Endothelial cell (in vitro differentiated cells): ENCODE results near the gene PTS. TPM values are rescaled to one million over a fixed set of nuclear protein-coding genes. Genes with fewer than 3 reads are reported as not detected.
A peak's percentile ranks its signal among the peaks of the same experiment; 100 is the strongest.

Experiments
- DNase-seq: peaks from one replicate; pipeline ENCODE4 v3.0.0; 2021; ENCODE audit warnings: low spot score
- H3K27ac Mint-ChIP-seq: one replicate; pipeline ENCODE4 v1.8.0; 2021; ENCODE audit warnings: mixed read lengths, inconsistent platforms; ENCODE audit not compliant: unreplicated experiment
- H3K27me3 Mint-ChIP-seq: one replicate; pipeline ENCODE4 v1.8.0; 2021; ENCODE audit warnings: mild to moderate bottlenecking, moderate library complexity, mixed read lengths, inconsistent platforms; ENCODE audit not compliant: unreplicated experiment
- H3K36me3 Mint-ChIP-seq: one replicate; pipeline ENCODE4 v1.8.0; 2021; ENCODE audit warnings: mild to moderate bottlenecking, low read depth, mixed read lengths, inconsistent platforms; ENCODE audit not compliant: unreplicated experiment
- H3K4me1 Mint-ChIP-seq: one replicate; pipeline ENCODE4 v1.8.0; 2021; ENCODE audit warnings: mild to moderate bottlenecking, mixed read lengths, inconsistent platforms; ENCODE audit not compliant: unreplicated experiment
- H3K4me3 Mint-ChIP-seq: one replicate; pipeline ENCODE4 v1.8.0; 2021; ENCODE audit warnings: mild to moderate bottlenecking, mixed read lengths, inconsistent platforms; ENCODE audit not compliant: unreplicated experiment
- H3K9me3 Mint-ChIP-seq: one replicate; pipeline ENCODE4 v1.8.0; 2021; ENCODE audit warnings: mixed read lengths, inconsistent platforms; ENCODE audit not compliant: unreplicated experiment
- total RNA-seq: library from RNA; stranded (reverse); fragmentation: NEBNext Ultra II Directional; extraction: Animal tissue kit (Norgen Biotek cat#: 25700); gene quantifications from one replicate; pipeline ENCODE4 v1.2.1, GENCODE V29; 2021; ENCODE audit not compliant: unreplicated experiment
- TF ChIP-seq, protein P1 (sequence below): fragments of 200-600 bp; sonication (generic); IDR thresholded peaks from one replicate; pipeline ENCODE4 v1.5.0; 2021; ENCODE audit warnings: antibody characterized with exemption; ENCODE audit not compliant: unreplicated experiment

Gene PTS
- total RNA-seq, 1 donor from 2014 or later = 40.1 TPM

- Mint-ChIP-seq H3K36me3 (no peaks in the 10 kb centered on the region), H3K9me3 (no peaks in the 10 kb centered on the region), H3K4me1 (peaks cover 3% of the 10 kb centered on the region), H3K27ac (no peak overlapping the region), H3K27me3 (peaks cover 5% of the 10 kb centered on the region), H3K4me3 (no peak overlapping the region)
- DNase-seq = peak; percentile 76
- TF ChIP-seq, protein P1, sequence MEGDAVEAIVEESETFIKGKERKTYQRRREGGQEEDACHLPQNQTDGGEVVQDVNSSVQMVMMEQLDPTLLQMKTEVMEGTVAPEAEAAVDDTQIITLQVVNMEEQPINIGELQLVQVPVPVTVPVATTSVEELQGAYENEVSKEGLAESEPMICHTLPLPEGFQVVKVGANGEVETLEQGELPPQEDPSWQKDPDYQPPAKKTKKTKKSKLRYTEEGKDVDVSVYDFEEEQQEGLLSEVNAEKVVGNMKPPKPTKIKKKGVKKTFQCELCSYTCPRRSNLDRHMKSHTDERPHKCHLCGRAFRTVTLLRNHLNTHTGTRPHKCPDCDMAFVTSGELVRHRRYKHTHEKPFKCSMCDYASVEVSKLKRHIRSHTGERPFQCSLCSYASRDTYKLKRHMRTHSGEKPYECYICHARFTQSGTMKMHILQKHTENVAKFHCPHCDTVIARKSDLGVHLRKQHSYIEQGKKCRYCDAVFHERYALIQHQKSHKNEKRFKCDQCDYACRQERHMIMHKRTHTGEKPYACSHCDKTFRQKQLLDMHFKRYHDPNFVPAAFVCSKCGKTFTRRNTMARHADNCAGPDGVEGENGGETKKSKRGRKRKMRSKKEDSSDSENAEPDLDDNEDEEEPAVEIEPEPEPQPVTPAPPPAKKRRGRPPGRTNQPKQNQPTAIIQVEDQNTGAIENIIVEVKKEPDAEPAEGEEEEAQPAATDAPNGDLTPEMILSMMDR = peak; percentile 79
Measured at GRCh38 chr11:112279901-112280267, 53.7 kb downstream of the PTS start.

DNA sequence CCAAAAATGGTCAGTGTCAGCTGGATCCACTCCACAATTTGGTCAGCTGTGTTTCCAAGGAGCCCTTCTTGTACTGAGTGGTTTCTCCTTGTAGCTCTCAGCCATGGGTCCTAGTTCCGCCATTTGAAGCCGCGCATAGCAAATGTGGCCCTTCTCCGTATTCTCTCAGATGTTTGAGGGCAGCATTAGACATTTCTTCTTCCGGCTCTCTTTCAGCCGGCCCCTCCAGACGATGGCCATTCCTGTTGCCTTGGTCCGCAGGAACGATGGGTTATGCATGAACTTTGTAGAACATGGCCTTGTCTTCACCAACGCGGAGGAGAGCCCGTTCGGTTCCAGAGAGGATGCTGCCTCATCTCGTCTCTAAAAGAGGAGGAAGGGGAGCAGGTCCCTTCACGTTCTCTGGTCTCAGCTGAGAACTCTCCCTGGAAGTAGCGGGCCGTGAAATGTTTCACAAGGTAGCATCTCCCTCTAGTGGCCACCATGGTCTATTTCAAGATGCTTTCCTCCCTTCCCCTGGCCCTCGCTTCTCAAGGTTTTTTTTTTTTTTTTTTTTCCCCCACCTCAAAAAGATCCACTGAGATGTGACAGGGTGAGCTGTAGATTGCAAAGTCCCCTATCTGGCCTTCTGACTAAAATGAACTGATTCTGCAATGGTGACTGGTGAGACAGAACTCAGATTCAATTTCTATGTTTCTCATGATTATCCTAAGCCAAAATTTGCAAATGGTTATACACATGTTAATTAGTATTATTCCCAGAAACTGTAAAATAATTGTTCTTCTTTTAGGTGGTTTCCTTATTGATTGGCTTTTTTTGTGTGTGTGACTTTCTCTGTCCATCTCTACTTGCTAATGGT, 54.3 kb downstream of the PTS start:
- TF ChIP-seq, protein P1 = peak; percentile 58
- H3K27ac Mint-ChIP-seq = no peak overlapping the region
- H3K4me3 Mint-ChIP-seq = peak overlapping the region; percentile 69
- H3K9me3 Mint-ChIP-seq = no peaks in the 10 kb centered on the region
- H3K27me3 Mint-ChIP-seq = peaks cover 4% of the 10 kb centered on the region
- peaks cover 3% of the 10 kb centered on the region for H3K4me1 Mint-ChIP-seq
- DNase-seq = peak; percentile 64
- H3K36me3 Mint-ChIP-seq = no peaks in the 10 kb centered on the region

- no peak overlapping the region for H3K4me3 Mint-ChIP-seq
- no peaks in the 10 kb centered on the region for H3K9me3 Mint-ChIP-seq
- DNase-seq = no peak
- no peak overlapping the region for H3K27ac Mint-ChIP-seq
- TF ChIP-seq, protein P1 = no peak
- H3K36me3 Mint-ChIP-seq = no peaks in the 10 kb centered on the region
- peaks cover 3% of the 10 kb centered on the region for H3K27me3 Mint-ChIP-seq
- no peaks in the 10 kb centered on the region for H3K4me1 Mint-ChIP-seq
Measured at GRCh38 chr11:112281726-112282125, 55.5 kb downstream of the PTS start.

Other genes starting within 250 kb of the PTS start
- gene DLAT, start 201.0 kb upstream of the PTS start, total RNA-seq = 28.2 TPM
- 2.5 TPM for gene PIH1D2, start 152.4 kb upstream of the PTS start, total RNA-seq
- gene NKAPD1, start 152.1 kb upstream of the PTS start, total RNA-seq = 21.8 TPM
- gene TIMM8B, start 139.7 kb upstream of the PTS start, total RNA-seq = 49.6 TPM
- gene SDHD, start 139.6 kb upstream of the PTS start, total RNA-seq = 43.0 TPM
- gene IL18, start 62.3 kb upstream of the PTS start, total RNA-seq = 0.90 TPM
- not detected for gene TEX12, start 59.1 kb upstream of the PTS start, total RNA-seq
- 2.6 TPM for gene BCO2, start 50.9 kb upstream of the PTS start, total RNA-seq
- gene PLET1, start 34.4 kb downstream of the PTS start, total RNA-seq = not detected